Activated T-cell treated with anti-CD3 and anti-CD28 coated beads, Interleukin-2, amount 50 U/mL, for 72 hours (primary cell): ENCODE data around the gene ZNF175. TPM values are rescaled to one million over a fixed set of nuclear protein-coding genes. Genes with fewer than 3 reads are reported as not detected.

Experiments
- ATAC-seq, 2 donors: fragments of 150-1000 bp; cut with Tn5 transposase; replicated peaks in 1 of 2; 2 replicates each; pipeline ENCODE4 v1.10.0; 2021; ENCODE audit warnings: moderate library complexity in 2 of 2, mild to moderate bottlenecking in 1 of 2
- DNase-seq, 2 donors: peaks; one replicate each; pipeline ENCODE4 v3.0.0; 2021 to 2022; ENCODE audit warnings: mixed read lengths in 1 of 2
- H3K27ac Mint-ChIP-seq: one replicate; pipeline ENCODE4 v1.8.0; 2022; ENCODE audit warnings: mild to moderate bottlenecking, moderate library complexity, mixed read lengths
- H3K27me3 Mint-ChIP-seq: one replicate; pipeline ENCODE4 v1.8.0; 2022; ENCODE audit warnings: low read depth, mixed read lengths
- H3K36me3 Mint-ChIP-seq, 2 donors: one replicate each; pipeline ENCODE4 v1.8.0; 2022; ENCODE audit warnings: mixed read lengths in 2 of 2, mild to moderate bottlenecking in 1 of 2; ENCODE audit not compliant: insufficient read depth in 2 of 2
- H3K4me1 Mint-ChIP-seq: one replicate; pipeline ENCODE4 v1.8.0; 2022; ENCODE audit warnings: low read depth, mixed read lengths
- H3K4me3 Mint-ChIP-seq, 2 donors: one replicate each; pipeline ENCODE4 v1.8.0; 2022; ENCODE audit warnings: mild to moderate bottlenecking in 2 of 2, mixed read lengths in 2 of 2, moderate library complexity in 2 of 2
- H3K9me3 Mint-ChIP-seq, 2 donors: one replicate each; pipeline ENCODE4 v1.8.0; 2022; ENCODE audit warnings: mixed read lengths in 2 of 2
- total RNA-seq, 2 donors: library from RNA; stranded (reverse); gene quantifications; one replicate each; pipeline ENCODE4 v1.2.3, GENCODE V29; 2022

Gene ZNF175
- total RNA-seq, 2 donors from 2014 or later = 11.1 to 13.3 TPM

- no peak overlapping the region for H3K4me3 Mint-ChIP-seq
- H3K36me3 Mint-ChIP-seq = no peaks in the 10 kb centered on the region
- peaks cover 24% of the 10 kb centered on the region for H3K4me1 Mint-ChIP-seq
- H3K9me3 Mint-ChIP-seq = no peaks in the 10 kb centered on the region
- no peak for DNase-seq
- no peak for ATAC-seq
- H3K27me3 Mint-ChIP-seq = peaks cover 79% of the 10 kb centered on the region
- H3K27ac Mint-ChIP-seq = no peak overlapping the region
Observed at GRCh38 chr19:51544038-51544437, 27.0 kb upstream of the ZNF175 start.

GRCh38 chr19:51546107-51546649 lies 24.9 kb upstream of the ZNF175 start:
- ATAC-seq (no peak), DNase-seq (no peak)
- Mint-ChIP-seq H3K27me3 (peaks cover 82% of the 10 kb centered on the region), H3K4me3 (peak overlapping the region in 1 of 2 donors; percentile 42), H3K36me3 (no peaks in the 10 kb centered on the region), H3K27ac (no peak overlapping the region), H3K4me1 (peaks cover 30% of the 10 kb centered on the region), H3K9me3 (no peaks in the 10 kb centered on the region)

GRCh38 chr19:51546650-51547396 lies 24.3 kb upstream of the ZNF175 start:
- DNase-seq (peak; percentile 27 to 46), ATAC-seq (peak; percentile 88 to 92)
- Mint-ChIP-seq H3K36me3 (no peaks in the 10 kb centered on the region), H3K27ac (no peak overlapping the region), H3K9me3 (no peaks in the 10 kb centered on the region), H3K27me3 (peaks cover 82% of the 10 kb centered on the region), H3K4me3 (peak overlapping the region in 1 of 2 donors; percentile 42), H3K4me1 (peaks cover 36% of the 10 kb centered on the region)

- no peak overlapping the region for H3K27ac Mint-ChIP-seq
- H3K9me3 Mint-ChIP-seq = peaks cover 0 to 2% of the 10 kb centered on the region in 2 donors
Observed at GRCh38 chr19:51547397-51548212, 23.5 kb upstream of the ZNF175 start.

GRCh38 chr19:51548213-51548651 lies 22.9 kb upstream of the ZNF175 start:
- Mint-ChIP-seq H3K27me3 (peaks cover 82% of the 10 kb centered on the region), H3K9me3 (peaks cover 0 to 3% of the 10 kb centered on the region in 2 donors), H3K27ac (no peak overlapping the region), H3K36me3 (peaks cover 3 to 4% of the 10 kb centered on the region in 2 donors), H3K4me3 (no peak overlapping the region), H3K4me1 (peaks cover 38% of the 10 kb centered on the region)
- DNase-seq = no peak
- no peak for ATAC-seq

More at GRCh38 chr19:51547397-51548212, 23.5 kb upstream of the ZNF175 start:
- H3K36me3 Mint-ChIP-seq = peaks cover 1 to 2% of the 10 kb centered on the region in 2 donors
- peak in 1 of 2 donors; percentile 25 for ATAC-seq
- H3K4me1 Mint-ChIP-seq = peaks cover 38% of the 10 kb centered on the region
- peak overlapping the region in 1 of 2 donors; percentile 14 for H3K4me3 Mint-ChIP-seq
- H3K27me3 Mint-ChIP-seq = peaks cover 82% of the 10 kb centered on the region
- DNase-seq = no peak

- peaks cover 77% of the 10 kb centered on the region for H3K27me3 Mint-ChIP-seq
Observed at GRCh38 chr19:51548891-51549305, 22.2 kb upstream of the ZNF175 start.

GRCh38 chr19:51549533-51550324 lies 21.4 kb upstream of the ZNF175 start:
- no peak for ATAC-seq
- no peak for DNase-seq
- peaks cover 38% of the 10 kb centered on the region for H3K4me1 Mint-ChIP-seq
- peaks cover 79% of the 10 kb centered on the region for H3K27me3 Mint-ChIP-seq
- peaks cover 0 to 6% of the 10 kb centered on the region in 2 donors for H3K9me3 Mint-ChIP-seq
- no peak overlapping the region for H3K27ac Mint-ChIP-seq
- H3K4me3 Mint-ChIP-seq = no peak overlapping the region
- peaks cover 3 to 4% of the 10 kb centered on the region in 2 donors for H3K36me3 Mint-ChIP-seq

More at GRCh38 chr19:51548891-51549305, 22.2 kb upstream of the ZNF175 start:
- Mint-ChIP-seq H3K36me3 (peaks cover 3 to 4% of the 10 kb centered on the region in 2 donors), H3K27ac (no peak overlapping the region), H3K4me3 (no peak overlapping the region), H3K9me3 (peaks cover 0 to 3% of the 10 kb centered on the region in 2 donors), H3K4me1 (peaks cover 38% of the 10 kb centered on the region)
- ATAC-seq = no peak
- no peak for DNase-seq

GRCh38 chr19:51550848-51551672 lies 20.0 kb upstream of the ZNF175 start:
- peaks cover 35% of the 10 kb centered on the region for H3K4me1 Mint-ChIP-seq
- ATAC-seq = no peak
- peaks cover 84% of the 10 kb centered on the region for H3K27me3 Mint-ChIP-seq

GRCh38 chr19:51551673-51552432 lies 19.2 kb upstream of the ZNF175 start:
- DNase-seq (no peak), ATAC-seq (no peak)
- Mint-ChIP-seq H3K9me3 (peaks cover 0 to 12% of the 10 kb centered on the region in 2 donors), H3K27me3 (peaks cover 84% of the 10 kb centered on the region), H3K36me3 (peaks cover 3 to 4% of the 10 kb centered on the region in 2 donors), H3K4me3 (no peak overlapping the region), H3K27ac (no peak overlapping the region), H3K4me1 (peaks cover 27% of the 10 kb centered on the region)

More at GRCh38 chr19:51550848-51551672, 20.0 kb upstream of the ZNF175 start:
- no peak for DNase-seq
- no peak overlapping the region for H3K27ac Mint-ChIP-seq
- no peak overlapping the region for H3K4me3 Mint-ChIP-seq
- peaks cover 0 to 9% of the 10 kb centered on the region in 2 donors for H3K9me3 Mint-ChIP-seq
- peaks cover 3 to 4% of the 10 kb centered on the region in 2 donors for H3K36me3 Mint-ChIP-seq

GRCh38 chr19:51552608-51552995 lies 18.5 kb upstream of the ZNF175 start:
- Mint-ChIP-seq H3K27me3 (peaks cover 80% of the 10 kb centered on the region), H3K4me1 (peaks cover 19% of the 10 kb centered on the region), H3K4me3 (no peak overlapping the region), H3K27ac (no peak overlapping the region), H3K36me3 (peaks cover 3 to 4% of the 10 kb centered on the region in 2 donors), H3K9me3 (peaks cover 0 to 12% of the 10 kb centered on the region in 2 donors)
- DNase-seq (no peak), ATAC-seq (no peak)

- Mint-ChIP-seq H3K27me3 (peaks cover 75% of the 10 kb centered on the region), H3K36me3 (peaks cover 3 to 4% of the 10 kb centered on the region in 2 donors), H3K9me3 (peaks cover 0 to 12% of the 10 kb centered on the region in 2 donors), H3K4me1 (peaks cover 14% of the 10 kb centered on the region), H3K4me3 (no peak overlapping the region), H3K27ac (no peak overlapping the region)
- ATAC-seq (no peak), DNase-seq (peak; percentile 29 to 48)
Observed at GRCh38 chr19:51552996-51553725, 17.9 kb upstream of the ZNF175 start.
